SJSA1 (cell line): ENCODE data around the gene TNC. TPM values are rescaled to one million over a fixed set of nuclear protein-coding genes. Genes with fewer than 3 reads are reported as not detected.

ENCODE experiments used
- total RNA-seq: library from RNA; depleted of rRNA; stranded (reverse); fragments of >200 nt; shearing (Covaris generic); gene quantifications from 2 replicates; pipeline ENCODE4 v1.2.3, GENCODE V29; 2014; rRNA removed

Gene TNC
- total RNA-seq, 1 experiment from 2014 or later: 37.6 TPM

Other genes starting within 250 kb of the TNC start
- not detected in 2 replicates for gene TNFSF8, start 187.6 kb downstream of the TNC start, total RNA-seq